GM10847 (cell line): ENCODE data around the gene EXOSC5.

Experiments used
- POLR2A ChIP-seq: IDR thresholded peaks from 2 replicates; pipeline ENCODE4 v1.6.1; 2011; ENCODE audit not compliant: insufficient read length; ENCODE audit errors: extremely low read depth

Gene EXOSC5

DNA sequence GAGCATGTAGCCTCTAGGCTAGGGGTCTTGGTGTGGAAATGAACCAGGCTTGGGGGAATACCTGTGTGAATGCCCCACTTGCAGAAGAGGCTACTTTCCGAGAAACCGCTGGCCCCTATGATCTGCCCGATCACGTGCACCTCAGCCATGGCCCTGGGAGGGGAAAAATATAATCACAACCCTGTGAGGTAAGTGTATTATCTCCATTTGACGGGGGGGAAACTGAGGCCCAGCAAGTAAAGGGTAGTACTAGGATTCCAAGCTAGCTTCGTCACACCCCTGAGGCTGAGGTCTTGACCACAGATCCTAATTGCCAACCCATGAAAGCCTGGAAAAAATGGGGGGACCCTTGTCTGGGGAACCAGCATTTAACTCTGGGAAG lies 33.8 kb downstream of the EXOSC5 start:
- TF ChIP-seq POLR2A = no peak

GRCh38 chr19:41362143-41362847 lies 34.9 kb downstream of the EXOSC5 start:
- no peak for TF ChIP-seq POLR2A

- TF ChIP-seq POLR2A = no peak
These were observed 37.4 kb downstream of the EXOSC5 start for GRCh38 chr19:41359741-41360140.

DNA sequence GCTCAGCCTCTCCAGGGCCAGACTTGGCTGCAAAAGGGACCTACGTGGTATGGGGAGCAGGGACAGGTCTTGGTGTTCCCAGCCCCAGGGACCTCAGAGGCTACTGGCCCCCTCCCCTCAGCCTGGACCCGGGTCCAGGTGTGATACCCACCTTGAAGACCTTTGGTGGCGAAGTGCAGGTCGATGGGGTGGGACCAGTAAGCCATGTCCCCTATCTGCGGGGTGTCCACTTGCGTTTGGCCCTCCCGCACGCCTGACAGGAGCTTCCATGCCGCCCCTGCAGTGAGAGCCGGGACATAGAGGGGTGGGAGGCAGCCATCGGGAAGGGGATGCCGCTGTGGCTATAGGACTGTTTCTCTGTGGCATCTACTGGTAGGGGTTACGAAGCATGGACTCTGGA lies 39.4 kb downstream of the EXOSC5 start:
- TF ChIP-seq POLR2A = no peak

DNA sequence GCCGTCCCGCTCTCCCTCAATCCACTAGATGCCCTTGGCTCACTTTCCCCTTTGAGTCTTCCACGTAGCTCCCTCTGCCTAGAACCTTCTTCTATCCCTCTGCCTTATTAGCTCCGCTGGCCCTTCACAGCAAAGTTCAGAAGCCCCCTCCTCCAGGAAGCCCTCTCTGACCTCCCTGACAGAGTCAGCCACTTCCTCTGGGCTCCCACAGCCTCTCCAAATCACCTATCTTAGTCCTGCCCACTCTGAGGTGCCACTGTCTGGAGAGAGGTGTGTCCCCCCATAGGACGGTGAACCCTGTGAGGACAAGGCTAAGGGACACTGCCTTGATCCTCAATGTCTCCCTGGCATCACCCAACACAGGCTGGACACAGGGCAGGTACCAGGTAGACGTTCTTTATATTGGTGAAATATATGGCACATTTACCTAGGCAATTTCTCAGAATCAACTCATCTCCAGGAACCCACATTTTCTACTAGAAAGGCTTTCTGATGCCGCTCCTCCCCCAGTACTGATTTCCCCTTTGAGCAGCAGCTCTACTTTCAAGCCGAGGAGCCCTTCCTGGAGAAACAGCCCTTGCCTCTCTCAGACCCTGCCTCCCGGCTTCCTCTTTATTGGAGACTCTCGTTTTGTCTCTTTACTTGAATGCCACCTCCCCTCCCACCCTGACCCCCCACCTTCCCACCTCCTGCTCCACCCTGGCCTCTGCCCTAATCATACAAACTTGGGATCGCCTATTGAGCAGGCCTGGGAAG lies 40.0 kb downstream of the EXOSC5 start:
- no peak for TF ChIP-seq POLR2A

GRCh38 chr19:41355802-41356201 lies 41.4 kb downstream of the EXOSC5 start:
- TF ChIP-seq POLR2A = no peak

DNA sequence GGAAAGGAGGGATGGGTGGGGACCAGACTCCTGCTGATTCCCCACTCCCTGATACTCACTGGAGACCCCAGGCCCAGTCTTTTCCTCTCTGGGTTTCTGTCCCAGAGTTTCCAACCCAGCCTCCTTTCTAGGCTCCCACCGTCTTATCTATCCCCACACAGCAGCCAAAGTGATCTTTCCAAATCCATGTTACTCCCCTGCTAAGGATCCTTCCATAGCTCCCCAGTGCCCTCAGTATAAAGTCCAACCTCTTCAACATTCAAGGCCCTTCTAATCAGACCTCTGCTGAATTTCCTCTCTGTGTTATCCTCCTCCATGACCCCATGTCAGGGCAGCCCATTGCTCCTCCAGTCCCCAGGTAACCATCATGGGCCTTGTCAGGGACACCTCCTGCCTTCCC lies 42.1 kb downstream of the EXOSC5 start:
- TF ChIP-seq POLR2A = no peak

DNA sequence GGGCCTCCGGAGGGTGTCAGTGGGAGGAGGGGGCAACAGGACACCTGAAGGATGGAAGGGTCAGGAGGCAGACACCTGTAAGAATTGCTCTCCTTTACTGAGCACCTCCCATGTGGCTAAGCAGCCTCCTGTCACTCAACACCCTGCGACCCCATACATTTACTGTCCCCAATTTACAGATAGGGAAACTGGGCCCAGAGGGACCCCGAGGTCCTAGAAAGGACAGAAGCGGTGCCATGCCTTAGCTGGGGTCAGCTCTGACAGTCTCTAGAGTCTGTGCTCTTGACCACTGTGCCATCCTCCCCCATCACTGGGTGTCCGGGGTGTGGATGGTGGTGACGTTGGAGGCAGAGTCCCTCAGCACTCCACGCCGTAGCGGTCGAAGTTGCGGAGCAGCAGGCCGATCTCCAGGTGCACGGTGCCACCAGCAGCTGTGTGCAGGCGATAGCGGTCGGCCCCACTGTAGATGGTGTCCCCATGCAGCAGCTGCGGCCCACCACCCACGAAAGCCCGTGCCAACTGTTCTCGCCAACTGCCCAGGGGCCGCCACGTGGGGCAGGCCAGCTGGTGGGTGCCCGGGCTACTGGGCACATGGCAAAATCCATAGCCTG lies 42.7 kb downstream of the EXOSC5 start:
- TF ChIP-seq POLR2A = no peak

GRCh38 chr19:41353466-41354342 lies 43.5 kb downstream of the EXOSC5 start, which contains the start of gene TGFB1:
TGFB1 (minus strand) TSS chr19:41353922; CDS start chr19:41353044, 878 bp downstream.
- peak; percentile 93 for TF ChIP-seq POLR2A

GRCh38 chr19:41352609-41353465 lies 44.3 kb downstream of the EXOSC5 start:
- TF ChIP-seq POLR2A = peak; percentile 25

- TF ChIP-seq POLR2A = no peak
These were observed 44.9 kb downstream of the EXOSC5 start for GRCh38 chr19:41352279-41352608.

- TF ChIP-seq POLR2A = peak; percentile 61
These were observed 45.6 kb downstream of the EXOSC5 start for GRCh38 chr19:41351339-41352245.

DNA sequence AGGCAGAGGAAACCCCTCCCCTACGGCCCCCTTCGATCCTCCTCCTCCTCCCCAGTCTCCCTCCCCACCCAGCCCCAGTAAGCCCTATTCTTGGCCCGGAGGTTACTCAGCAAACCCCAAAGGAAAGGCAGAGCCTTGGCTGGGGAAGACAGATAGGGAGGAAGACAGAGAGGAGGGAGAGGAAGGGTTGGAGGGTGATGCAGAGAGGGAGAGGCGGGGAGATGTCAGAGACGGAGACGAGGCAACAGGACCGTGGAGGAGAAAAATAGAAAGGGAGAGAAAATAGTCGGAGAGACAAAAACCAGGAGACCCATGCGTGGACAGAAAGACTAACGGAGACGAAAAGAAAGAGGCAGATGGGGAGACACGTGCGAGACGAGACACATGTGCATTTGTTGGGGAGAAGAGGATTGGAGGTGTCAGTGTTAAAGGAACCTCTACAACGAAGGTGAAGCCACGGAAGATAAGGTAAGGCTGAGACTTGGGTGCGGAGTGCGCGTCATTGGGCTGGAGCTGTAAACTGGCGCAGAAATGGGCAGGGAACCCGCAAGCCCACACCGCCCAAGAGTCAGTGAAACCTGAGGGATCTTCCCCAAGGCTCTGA lies 46.3 kb downstream of the EXOSC5 start:
- no peak for TF ChIP-seq POLR2A

- no peak for TF ChIP-seq POLR2A
These were observed 53.0 kb downstream of the EXOSC5 start for GRCh38 chr19:41344162-41344561.
